ENCODE results near the gene BRIP1. TPM values are rescaled to one million over a fixed set of nuclear protein-coding genes. Genes with fewer than 3 reads are reported as not detected.
"Not testable (repeated sequence)": the region's sequence is repeated elsewhere in the genome, so short reads cannot be mapped to it uniquely, and the experiment has no call there.

Gene BRIP1
- total RNA-seq, 1 donor from 2014 or later, result 18.1 TPM

DNA sequence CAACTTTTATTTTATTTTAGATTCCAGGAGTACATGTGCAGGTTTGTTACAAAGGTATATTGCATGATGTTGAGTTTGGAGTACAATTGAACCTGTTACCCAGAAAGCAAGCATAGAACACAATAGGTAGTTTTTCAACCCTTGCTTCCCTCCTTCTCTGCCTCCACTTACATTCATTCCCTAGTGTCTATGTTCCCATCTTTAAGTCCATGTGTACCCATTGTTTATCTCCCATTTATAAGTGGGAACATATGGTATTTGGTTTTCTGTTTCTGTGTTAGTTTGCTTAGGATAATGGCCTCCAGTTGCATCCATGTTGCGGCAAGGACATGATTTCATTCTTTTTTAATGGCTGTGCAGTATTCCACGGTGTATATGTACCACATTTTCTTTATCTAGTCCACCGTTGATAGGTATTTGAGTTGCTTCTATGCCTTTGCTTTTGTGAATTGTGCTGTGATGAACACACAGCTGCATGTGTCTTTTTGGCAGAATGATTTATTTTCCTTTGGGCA lies 158.3 kb downstream of the BRIP1 start:
- intact Hi-C loops (cut with micrococcal nuclease), result no loop called here

DNA sequence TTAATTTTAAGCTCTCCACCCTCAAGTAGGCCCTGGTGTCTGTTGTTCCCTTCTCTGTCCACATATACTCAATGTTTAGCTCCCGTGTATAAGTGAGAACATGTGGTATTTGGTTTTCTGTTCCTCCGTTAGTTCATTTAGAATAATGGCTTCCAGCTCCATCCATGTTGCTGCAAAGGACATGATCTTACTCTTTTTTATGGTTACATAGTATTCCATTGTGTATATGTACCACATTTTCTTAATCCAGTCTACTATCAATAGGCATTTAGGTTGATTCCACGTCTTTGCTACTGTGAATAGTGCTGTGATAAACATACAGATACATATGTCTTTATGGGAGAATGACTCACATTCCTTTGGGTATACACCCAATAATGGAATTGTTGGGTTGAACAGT lies 160.9 kb downstream of the BRIP1 start:
- intact Hi-C loops (cut with micrococcal nuclease), result no loop called here

DNA sequence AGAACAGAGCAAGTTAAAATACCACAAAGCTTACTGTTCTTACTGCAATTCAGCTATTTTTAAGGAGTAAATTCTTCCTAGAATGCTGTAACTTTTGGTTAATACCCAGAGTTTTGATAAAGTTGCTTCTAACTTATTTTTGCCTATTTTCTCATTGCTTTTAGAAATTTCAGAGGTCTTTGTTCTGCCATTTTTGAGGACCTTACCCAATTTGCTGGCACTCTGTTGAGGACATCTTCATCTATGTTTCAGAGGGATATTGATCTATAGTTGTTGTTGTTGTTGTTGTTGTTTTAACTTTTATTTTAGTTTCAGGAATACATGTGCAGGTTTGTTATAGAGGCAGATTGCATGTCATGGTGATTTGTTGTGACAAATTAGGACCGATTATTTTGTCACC lies 161.3 kb downstream of the BRIP1 start:
- intact Hi-C loops (cut with micrococcal nuclease), result no loop called here

DNA sequence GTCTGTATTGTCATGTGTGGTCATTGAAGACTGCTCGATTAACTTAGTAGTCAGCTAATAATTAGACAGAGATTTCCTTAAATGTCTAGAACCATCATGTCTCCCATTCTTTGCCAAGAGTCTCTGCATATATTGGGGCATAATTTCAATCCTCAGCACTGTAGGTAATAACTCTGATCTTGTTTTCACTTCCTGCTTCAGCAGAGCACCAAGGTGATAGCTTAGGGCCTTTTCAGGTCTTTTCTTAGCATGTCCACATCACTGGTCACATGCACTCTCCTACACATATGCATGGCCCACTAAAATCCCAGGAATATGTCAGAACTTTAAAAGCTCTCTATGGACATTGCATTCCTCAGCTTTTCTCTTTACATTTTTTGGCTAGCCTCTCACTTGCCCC lies 162.0 kb downstream of the BRIP1 start:
- intact Hi-C loops (cut with micrococcal nuclease), result no loop called here

DNA sequence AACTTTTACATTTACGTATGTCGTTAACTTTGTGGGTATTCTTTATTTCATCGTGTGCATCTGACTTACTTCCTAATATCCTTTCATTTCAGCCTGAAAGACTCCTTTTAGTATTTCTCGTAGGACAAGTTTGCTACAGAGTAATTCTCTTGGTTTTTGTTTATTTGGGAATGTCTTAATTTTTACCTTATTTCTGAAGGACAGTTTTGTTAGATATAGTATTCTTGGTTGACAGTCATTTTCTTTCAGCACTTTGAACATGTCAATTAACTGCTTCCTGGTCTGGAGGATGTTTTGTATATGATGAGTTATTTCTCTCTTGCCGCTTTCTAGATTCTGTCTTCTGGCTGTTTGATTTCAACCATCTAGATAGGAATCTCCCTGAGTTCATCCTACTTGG lies 163.1 kb downstream of the BRIP1 start:
- intact Hi-C loops (cut with micrococcal nuclease), result no loop called here

DNA sequence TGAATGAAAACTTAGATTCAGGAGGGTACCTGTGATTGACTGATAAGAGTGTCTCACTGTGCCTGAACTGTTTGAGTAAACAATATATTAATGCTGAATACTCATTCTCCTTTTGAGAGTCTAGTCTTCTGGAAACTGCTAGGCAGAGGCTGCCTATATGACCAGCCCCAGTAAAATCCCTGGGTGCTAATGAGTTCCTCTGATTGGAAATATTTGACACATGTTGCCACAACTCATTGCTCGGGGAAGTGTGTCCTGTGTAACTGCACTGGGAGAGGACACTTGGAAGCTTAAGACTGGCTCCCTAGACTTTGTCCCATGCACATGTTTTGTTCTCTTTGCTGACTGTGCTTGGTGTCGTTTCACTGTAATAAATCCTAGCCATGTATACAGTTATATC lies 163.6 kb downstream of the BRIP1 start:
- intact Hi-C loops (cut with micrococcal nuclease), result no loop called here

DNA sequence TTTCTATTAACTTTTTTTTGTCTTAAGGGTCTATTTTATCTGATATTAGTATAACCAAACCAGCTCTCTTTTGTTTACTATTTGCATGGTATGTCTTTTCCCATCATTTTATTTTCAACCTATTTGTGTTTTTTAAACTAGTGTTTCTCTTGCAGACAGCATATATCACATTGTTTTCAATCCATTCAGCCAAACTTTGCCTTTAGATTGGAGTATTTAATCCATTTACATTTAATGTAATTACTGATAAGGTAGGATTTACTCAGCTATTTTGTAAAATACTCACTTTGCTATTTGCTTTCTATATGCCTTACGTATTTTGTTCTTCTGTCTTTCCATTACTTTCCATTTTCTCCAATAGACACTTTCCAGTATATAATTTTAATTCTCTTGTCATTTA lies 164.3 kb downstream of the BRIP1 start:
- intact Hi-C loops (cut with micrococcal nuclease), result no loop called here

DNA sequence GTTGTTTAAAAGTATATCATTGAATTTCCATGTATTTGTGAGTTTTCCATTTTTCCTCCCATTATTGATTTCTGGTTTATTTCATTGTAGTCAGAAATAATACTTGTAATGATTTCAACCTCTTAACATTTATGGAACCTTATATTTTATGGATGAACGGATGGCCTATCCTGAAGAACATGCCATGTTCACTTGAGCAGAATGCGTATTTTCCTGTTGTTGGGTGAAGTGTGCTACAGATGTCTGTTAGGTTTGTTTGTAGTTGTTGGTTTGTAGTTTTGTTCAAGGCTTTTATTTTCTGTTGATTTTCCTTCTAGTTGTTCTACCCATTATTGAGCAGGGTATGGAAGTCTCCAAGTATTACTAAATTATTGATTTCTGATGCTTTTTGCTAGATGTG lies 165.1 kb downstream of the BRIP1 start:
- intact Hi-C loops (cut with micrococcal nuclease), result no loop called here

DNA sequence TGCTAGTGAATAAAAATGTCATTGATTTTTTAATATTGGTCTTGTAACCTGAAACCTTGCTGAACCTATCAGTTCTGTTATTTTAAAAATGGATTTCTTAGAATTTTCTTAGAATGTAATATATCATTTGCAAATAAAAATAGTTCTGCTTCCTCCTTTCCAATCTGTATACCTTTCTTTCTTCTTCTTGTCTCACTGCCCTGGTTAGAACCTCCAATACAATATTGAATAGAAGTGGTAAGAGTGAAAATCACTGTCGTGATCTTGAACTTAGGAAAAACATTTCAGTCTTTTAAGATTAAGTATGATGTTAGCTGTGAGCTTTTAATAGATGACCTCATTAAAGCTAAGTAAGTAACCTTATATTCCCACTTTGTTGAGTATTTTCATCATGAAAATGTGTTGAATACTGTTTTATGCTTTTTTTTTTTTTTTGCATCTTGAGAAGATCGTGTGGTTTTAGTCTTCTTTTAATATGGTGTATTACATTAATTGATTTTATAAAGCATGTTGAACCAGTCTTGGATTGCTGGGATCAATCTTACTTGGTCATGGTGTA lies 167.5 kb downstream of the BRIP1 start:
- intact Hi-C loops (cut with micrococcal nuclease), result no loop called here

DNA sequence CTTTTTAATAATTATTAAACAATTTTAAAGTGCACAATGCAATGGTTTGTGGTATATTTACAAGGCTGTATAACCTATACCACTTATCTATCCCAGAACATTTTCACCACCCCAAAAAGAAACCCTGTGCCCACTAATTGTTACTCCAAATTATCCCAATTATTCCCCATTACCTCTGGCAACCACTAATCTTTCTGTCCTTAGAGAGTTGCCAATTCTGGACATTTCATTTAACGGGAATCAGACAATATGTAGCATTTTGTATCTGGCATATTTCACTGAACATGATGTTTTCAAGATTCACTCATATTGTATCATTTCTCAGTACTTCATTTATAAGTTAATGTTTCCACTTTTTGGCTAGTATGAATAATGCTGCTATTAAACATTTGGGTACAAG lies 169.2 kb downstream of the BRIP1 start:
- intact Hi-C loops (cut with micrococcal nuclease), result no loop called here

DNA sequence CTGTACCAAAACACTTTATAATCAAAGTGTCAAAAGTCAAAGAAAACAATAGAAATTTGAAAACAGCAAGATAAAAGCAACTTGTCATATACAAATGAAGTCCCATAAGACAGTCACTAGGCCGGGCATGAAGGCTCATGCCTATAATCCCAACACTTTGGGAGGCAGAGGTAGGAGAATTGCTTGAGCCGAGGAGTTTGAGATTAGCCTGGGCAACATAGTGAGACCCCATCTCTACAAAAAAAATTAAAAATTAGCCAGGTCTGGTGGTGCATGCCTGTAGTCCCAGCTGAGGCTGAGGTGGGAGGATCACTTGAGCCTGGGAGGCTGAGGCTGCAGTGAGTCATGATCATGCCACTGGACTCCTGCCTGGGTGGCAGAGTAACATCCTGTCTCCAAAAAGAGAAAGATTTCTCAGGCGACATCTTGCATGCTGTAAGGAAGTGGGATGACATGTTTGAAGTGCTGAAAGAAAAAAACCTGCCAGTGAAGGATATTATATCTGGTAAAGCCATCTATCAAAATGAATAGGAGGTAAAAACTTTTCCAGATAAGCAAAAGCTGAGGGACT lies 173.6 kb downstream of the BRIP1 start:
- intact Hi-C loops (cut with micrococcal nuclease), result no loop called here

DNA sequence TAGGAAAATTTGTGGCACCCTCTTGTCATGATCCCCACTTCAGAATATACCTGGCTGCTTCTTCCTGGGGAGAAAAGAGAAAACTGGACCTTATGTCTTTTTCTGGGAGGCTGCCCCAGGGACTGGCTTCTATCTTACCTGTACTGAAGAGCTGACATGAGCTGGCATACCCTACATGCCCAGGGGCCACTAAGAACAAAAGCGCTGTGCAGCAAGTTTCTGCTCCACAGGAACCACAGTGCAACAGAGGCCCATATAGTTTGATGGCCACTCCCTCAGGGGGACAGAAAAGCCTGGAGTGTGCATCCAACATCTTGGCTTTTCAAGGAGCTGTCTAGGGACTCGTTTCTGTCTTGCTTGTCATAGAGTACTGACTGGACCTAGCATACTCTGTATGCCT lies 175.6 kb downstream of the BRIP1 start:
- intact Hi-C loops (cut with micrococcal nuclease), result no loop called here

DNA sequence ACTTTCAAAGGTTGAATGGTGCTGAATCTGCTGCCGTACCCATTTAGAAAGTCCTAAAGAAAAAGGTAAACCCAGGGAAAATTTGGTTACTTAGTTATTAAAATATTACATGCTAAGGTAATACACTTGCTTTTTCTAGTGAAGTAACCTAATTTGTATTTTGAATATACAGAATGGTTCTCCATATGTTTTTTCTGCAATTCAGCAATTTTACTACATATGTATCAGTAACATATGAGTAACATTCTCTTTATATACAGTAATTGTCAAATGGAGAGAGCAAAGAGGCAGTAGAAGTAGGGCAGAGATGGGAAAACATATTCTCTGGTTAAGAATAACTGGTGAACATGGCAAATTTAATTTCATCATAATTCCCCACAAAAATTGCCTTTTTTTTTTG lies 177.2 kb downstream of the BRIP1 start:
- intact Hi-C loops (cut with micrococcal nuclease), result no loop called here

DNA sequence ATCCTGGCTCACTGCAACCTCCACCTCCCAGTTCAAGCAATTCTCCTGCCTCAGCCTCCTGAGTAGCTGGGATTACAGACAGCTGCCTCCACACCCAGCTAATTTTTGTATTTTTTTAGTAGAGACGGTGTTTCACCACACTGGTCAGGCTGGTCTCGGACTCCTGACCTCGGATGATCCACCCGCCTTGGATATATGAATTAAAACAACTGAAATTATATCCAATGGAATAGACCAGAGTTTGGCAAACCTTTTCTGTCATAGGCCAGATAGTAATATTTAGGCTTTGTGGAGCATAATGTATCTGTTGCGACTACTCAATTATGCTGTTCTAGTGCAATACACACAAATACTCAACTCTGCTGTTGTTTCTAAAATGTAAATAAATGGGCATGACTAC lies 178.5 kb downstream of the BRIP1 start:
- intact Hi-C loops (cut with micrococcal nuclease), result no loop called here

DNA sequence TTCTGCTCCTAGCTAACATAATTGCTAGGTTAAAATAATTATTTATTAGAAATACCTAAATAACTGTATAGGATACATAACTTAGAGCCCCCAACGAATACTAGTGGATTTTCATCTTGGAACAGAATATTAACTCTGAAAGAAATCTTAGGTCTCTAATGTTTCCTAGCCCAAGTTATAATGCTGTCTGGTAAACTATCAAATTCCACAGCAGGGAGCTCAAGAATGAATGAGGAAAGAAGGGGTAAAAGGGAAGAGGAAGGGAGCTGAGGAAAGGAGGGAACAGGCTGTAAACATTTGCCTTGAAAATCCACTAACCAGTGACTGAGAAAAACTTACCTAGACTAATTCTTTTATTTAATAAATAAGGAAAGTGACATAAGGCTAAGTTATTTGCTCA lies 179.2 kb downstream of the BRIP1 start:
- intact Hi-C loops (cut with micrococcal nuclease), result no loop called here

DNA sequence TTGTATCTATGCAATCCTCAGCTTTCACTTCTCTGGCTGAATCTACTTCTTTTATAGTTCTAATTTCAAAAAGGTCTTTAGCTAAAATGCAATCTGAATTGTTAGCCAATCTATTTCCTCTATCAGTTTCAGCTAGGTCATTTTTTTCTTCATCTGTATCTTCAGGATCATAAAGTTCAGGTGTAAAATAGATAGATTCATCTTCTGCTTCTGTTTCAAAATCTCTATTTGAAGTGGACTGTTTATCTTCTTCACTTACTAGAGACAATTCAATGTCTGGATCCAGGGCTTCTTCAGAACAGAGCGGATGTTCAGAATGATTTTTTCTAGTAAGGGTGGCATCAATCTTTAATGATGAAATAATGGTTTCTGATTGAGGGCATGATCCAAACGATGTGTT lies 179.9 kb downstream of the BRIP1 start:
- intact Hi-C loops (cut with micrococcal nuclease), result no loop called here

DNA sequence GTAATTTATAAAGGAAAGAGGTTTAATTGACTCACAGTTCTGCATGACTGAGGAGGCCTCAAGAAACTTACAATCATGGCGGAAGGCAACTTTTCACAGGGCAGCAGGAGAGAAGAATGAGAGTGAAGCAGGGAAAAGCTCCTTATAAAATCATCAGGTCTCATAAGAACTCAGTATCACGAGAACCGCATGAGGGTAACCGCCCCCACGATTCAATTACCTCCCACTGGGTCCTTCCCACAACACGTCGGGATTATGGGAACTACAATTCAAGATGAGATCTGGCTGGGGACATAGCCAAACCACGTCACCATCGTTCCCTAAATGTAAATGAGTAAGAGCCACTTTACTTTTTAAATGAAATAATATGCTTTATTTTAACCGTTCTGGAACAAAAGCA lies 182.4 kb downstream of the BRIP1 start:
- intact Hi-C loops (cut with micrococcal nuclease), result no loop called here

DNA sequence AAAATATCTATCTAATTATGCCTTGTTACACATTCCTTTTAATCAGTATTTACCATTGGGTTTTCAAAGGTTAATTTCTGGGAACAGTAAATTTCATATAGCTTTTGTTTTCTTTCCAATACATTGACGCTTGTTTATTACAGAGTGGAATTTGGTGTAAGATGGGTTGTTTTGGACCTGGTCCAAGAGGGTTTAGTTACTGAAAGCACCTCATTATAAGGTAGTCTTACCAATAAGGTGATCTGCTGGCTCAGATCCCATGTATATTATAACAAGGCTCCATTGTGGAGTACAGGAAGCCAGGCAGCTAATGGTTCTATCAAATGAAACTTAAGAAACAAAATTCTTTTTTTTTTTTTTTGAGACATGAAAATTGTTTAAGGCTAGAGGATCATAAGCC lies 185.0 kb downstream of the BRIP1 start:
- intact Hi-C loops (cut with micrococcal nuclease), result no loop called here

DNA sequence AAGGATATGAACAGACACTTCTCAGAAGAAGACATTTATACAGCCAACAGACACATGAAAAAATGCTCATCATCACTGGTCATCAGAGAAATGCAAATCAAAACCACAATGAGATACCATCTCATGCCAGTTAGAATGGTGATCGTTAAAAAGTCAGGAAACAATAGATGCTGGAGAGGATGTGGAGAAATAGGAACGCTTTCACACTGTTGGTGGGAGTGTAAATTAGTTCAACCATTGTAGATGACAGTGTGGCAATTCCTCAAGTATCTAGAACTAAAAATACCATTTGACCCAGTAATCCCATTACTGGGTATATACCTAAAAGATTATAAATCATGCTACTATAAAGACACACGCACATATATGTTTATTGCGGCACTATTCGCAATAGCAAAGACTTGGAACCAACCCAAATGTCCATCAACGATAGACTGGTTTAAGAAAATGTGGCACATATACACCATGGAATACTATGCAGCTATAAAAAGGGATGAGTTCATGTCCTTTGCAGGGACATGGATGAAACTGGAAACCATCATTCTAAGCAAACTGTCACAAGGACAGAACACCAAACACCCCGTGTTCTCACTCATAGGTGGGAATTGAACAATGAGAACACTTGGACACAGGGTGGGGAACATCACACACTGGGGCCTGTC lies 186.0 kb downstream of the BRIP1 start:
- intact Hi-C loops (cut with micrococcal nuclease), result not testable (repeated sequence)

DNA sequence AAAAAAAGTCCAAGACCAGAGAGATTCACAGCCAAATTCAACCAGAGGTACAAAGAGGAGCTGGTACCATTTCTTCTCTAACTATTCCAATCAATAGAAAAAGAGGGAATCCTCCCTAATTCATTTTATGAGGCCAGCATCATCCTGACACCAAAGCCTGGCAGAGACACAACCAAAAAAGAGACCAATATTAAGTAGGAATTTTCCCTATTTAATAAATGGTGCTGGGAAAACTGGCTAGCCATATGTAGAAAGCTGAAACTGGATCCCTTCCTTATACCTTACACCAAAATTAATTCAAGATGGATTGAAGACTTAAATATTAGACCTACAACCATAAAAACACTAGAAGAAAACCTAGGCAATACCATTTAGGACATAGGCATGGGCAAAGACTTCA lies 186.8 kb downstream of the BRIP1 start:
- intact Hi-C loops (cut with micrococcal nuclease), result not testable (repeated sequence)

DNA sequence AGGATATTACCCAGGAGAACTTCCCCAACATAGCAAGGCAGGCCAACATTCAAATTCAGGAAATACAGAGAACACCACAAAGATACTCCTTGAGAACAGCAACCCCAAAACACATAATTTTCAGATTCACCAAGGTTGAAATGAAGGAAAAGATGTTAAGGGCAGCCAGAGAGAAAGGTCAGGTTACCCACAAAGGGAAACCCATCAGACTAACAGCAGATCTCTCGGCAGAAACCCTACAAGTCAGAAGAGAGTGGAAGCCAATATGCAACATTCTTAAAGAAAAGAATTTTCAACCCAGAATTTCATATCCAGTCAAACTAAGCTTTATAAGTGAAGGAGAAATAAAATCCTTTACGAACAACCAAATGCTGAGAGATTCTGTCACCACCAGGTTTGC lies 188.7 kb downstream of the BRIP1 start:
- intact Hi-C loops (cut with micrococcal nuclease), result not testable (repeated sequence)

DNA sequence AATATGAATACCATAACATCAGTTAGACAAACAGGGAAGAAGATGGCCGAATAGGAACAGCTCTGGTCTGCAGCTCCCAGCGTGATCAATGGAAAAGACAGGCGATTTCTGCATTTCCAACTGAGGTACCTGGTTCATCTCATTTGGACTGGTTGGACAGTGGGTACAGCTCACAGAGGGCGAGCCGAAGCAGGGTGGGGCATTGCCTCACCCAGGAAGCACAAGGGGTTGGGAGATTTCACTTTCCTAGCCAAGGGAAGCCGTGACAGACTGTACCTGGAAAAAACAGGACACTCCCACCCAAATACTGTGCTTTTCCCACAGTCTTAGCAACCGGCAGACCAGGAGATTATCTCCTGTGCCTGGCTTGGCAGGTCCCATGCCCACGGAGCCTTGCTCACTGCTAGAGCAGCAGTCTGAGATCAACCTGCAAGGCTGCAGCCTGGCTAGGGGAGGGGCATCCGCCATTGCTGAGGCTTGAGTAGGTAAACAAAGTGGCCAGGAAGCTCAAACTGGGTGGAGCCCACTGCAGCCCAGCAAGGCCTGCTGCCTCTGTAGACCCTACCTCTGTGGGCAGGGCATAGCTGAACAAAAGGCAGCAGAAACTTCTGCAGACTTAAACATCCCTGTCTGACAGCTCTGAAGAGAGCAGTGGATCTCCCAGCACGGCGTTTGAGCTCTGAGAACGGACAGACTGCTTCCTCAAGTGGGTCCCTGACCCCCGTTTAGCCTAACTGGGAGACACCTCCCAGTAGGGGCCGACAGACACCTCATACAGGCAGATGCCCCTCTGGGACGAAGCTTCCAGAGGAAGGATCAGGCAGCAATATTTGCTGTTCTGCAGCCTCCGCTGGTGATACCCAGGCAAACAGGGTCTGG lies 190.1 kb downstream of the BRIP1 start:
- intact Hi-C loops (cut with micrococcal nuclease), result not testable (repeated sequence)

All from T-helper 1 cell treated with Interleukin-12 subunit alpha and Interleukin-12 subunit beta and Interleukin-4 antibody, amounts not matched to agents 30 ng/mL and 1 ng/mL, for 36 hours (primary cell).